Keratinocyte (primary cell): ENCODE measurements around the gene DOP1A. TPM values are rescaled to one million over a fixed set of nuclear protein-coding genes. Genes with fewer than 3 reads are reported as not detected.

Experiments
- DNase-seq: peaks from one replicate; pipeline ENCODE4 v3.0.0-alpha.2; 2011; ENCODE audit warnings: low read depth, missing footprints, low spot score
- FAIRE-seq: peaks from 2 replicates; lab custom pipeline; 2011; peaks lifted over from hg19 to GRCh38; lab: Jason Lieb, UNC
- H2AFZ ChIP-seq: 2 replicates; pipeline ENCODE4 v1.6.0; 2012; ENCODE audit warnings: low read length, control low read depth, inconsistent platforms; ENCODE audit not compliant: control insufficient read depth
- H3K27ac ChIP-seq: 2 replicates; pipeline ENCODE4 v1.5.1; 2011; ENCODE audit warnings: low read length; ENCODE audit not compliant: control insufficient read depth, insufficient read depth
- H3K27me3 ChIP-seq: 3 replicates; pipeline ENCODE4 v1.6.0; 2011; ENCODE audit warnings: low read length; ENCODE audit not compliant: control insufficient read depth, insufficient read depth; ENCODE audit errors: extremely low read depth
- H3K36me3 ChIP-seq, 2 experiments: 2 replicates in 1 of 2; 3 replicates in 1 of 2; pipeline ENCODE4 v1.5.1; 2011; ENCODE audit warnings: low read length in 2 of 2, mild to moderate bottlenecking in 1 of 2; ENCODE audit not compliant: control insufficient read depth in 2 of 2, insufficient read depth in 2 of 2; ENCODE audit errors: extremely low read depth in 1 of 2
- H3K4me1 ChIP-seq: 3 replicates; pipeline ENCODE4 v1.5.1; 2011; ENCODE audit warnings: low read length; ENCODE audit not compliant: control insufficient read depth, insufficient read depth; ENCODE audit errors: extremely low read depth
- H3K4me2 ChIP-seq: 3 replicates; pipeline ENCODE4 v1.6.0; 2011; ENCODE audit warnings: low read depth, low read length; ENCODE audit not compliant: control insufficient read depth, insufficient read depth; ENCODE audit errors: extremely low read depth
- H3K4me3 ChIP-seq, 3 experiments: fragments of 200-600 bp in 1 of 3; sonication (generic) in 1 of 3; 2 replicates in 2 of 3; 3 replicates in 1 of 3; pipeline ENCODE4 v1.5.1; 2011 to 2016; ENCODE audit warnings: low read length in 3 of 3, mild to moderate bottlenecking in 3 of 3, control low read depth in 2 of 3, inconsistent platforms in 1 of 3, low read depth in 1 of 3, mixed read lengths in 1 of 3, mixed run types in 1 of 3, moderate library complexity in 1 of 3; ENCODE audit not compliant: control insufficient read depth in 2 of 3, insufficient read depth in 2 of 3; ENCODE audit errors: extremely low read depth in 1 of 3
- H3K79me2 ChIP-seq: 2 replicates; pipeline ENCODE4 v1.6.0; 2012; ENCODE audit warnings: low read length; ENCODE audit not compliant: control insufficient read depth, insufficient read depth
- H3K9ac ChIP-seq: 3 replicates; pipeline ENCODE4 v1.6.0; 2011; ENCODE audit warnings: low read length; ENCODE audit not compliant: control insufficient read depth, insufficient read depth; ENCODE audit errors: extremely low read depth
- H3K9me1 ChIP-seq: 3 replicates; pipeline ENCODE4 v1.6.0; 2011; ENCODE audit warnings: low read length; ENCODE audit not compliant: control insufficient read depth, insufficient read depth; ENCODE audit errors: extremely low read depth
- H3K9me3 ChIP-seq: 2 replicates; pipeline ENCODE4 v1.5.1; 2012; ENCODE audit warnings: low read depth, low read length; ENCODE audit not compliant: control insufficient read depth
- H4K20me1 ChIP-seq: 3 replicates; pipeline ENCODE4 v1.6.0; 2011; ENCODE audit warnings: low read length; ENCODE audit not compliant: control insufficient read depth, insufficient read depth; ENCODE audit errors: extremely low read depth
- CTCF ChIP-seq, 3 experiments: IDR thresholded peaks in 1 of 3; conservative IDR thresholded peaks in 1 of 3; optimal IDR thresholded peaks in 1 of 3; 2 replicates in 2 of 3; 3 replicates in 1 of 3; pipeline versions ENCODE3 to v1.5.1; 2011; ENCODE audit warnings: low read length in 3 of 3, mild to moderate bottlenecking in 3 of 3, moderate library complexity in 2 of 3, control low read depth in 1 of 3, inconsistent platforms in 1 of 3; ENCODE audit not compliant: insufficient read depth in 2 of 3; ENCODE audit errors: extremely low read depth in 1 of 3
- EZH2 ChIP-seq: IDR thresholded peaks from one replicate; pipeline ENCODE4 v1.6.1; 2012; ENCODE audit warnings: inconsistent platforms, mild to moderate bottlenecking, low read length, moderate library complexity
- dilution Hi-C: fragments of 300-500 bp; cut with MboI; formaldehyde crosslinking; loops from one replicate; pipeline ENCODE4 v1.7.0; 2020; ENCODE audit warnings: low sequenced_read_pairs; ENCODE audit not compliant: extremely low pct_ligation_motif_present
- polyA plus RNA-seq, 5 experiments: library from polyadenylated mRNA; depleted of rRNA in 3 of 5; stranded (reverse) in 3 of 5; stranded (forward) in 1 of 5; unstranded in 1 of 5; fragments of >200 nt; gene quantifications; 1 replicate in 1 of 5; 2 replicates in 3 of 5; 3 replicates in 1 of 5; pipeline versions ENCODE4 v1.2.1 to v1.2.3, GENCODE V29; 2011 to 2012; ENCODE audit warnings: missing spikeins in 2 of 5, low read depth in 1 of 5, low replicate concordance in 1 of 5

DOP1A gene
- polyA plus RNA-seq, 1 donor (not counting 4 experiments of a cell fraction or from before 2014, with no cell fraction given): 14.1 TPM

- DNase-seq (no peak), FAIRE-seq (no peak)
- Histone ChIP-seq H3K9me3 (no peaks in the 10 kb centered on the region), H3K27me3 (no peaks in the 10 kb centered on the region), H4K20me1 (no peaks in the 10 kb centered on the region), H3K36me3 (peaks cover 1 to 2% of the 10 kb centered on the region in 2 experiments), H2AFZ (no peak overlapping the region), H3K4me3 (no peak overlapping the region), H3K79me2 (no peaks in the 10 kb centered on the region), H3K4me2 (no peak overlapping the region), H3K4me1 (no peaks in the 10 kb centered on the region), H3K27ac (no peak overlapping the region), H3K9ac (no peak overlapping the region), H3K9me1 (no peaks in the 10 kb centered on the region)
- dilution Hi-C loops: no loop called here
- TF ChIP-seq EZH2 (no peak), CTCF (optimal IDR thresholded peaks at IDR 0.05 in 1 of 3, IDR thresholded peaks at IDR 0.05 in 1 of 3, conservative IDR thresholded peaks at IDR 0.05 in 1 of 3; ENCODE audit: extremely low read depth in 1 of 3, insufficient read depth in 2 of 3, low read length in 3 of 3) (no peak)
Measured at GRCh38 chr6:83108378-83108777, 40.9 kb downstream of the DOP1A start.

- Histone ChIP-seq H4K20me1 (no peaks in the 10 kb centered on the region), H3K9me3 (no peaks in the 10 kb centered on the region), H3K4me2 (no peak overlapping the region), H2AFZ (no peak overlapping the region), H3K36me3 (peaks cover 1 to 2% of the 10 kb centered on the region in 2 experiments), H3K4me3 (no peak overlapping the region), H3K4me1 (peaks cover 4% of the 10 kb centered on the region), H3K79me2 (no peaks in the 10 kb centered on the region), H3K27ac (no peak overlapping the region), H3K9ac (no peak overlapping the region), H3K9me1 (no peaks in the 10 kb centered on the region), H3K27me3 (no peaks in the 10 kb centered on the region)
- DNase-seq (no peak), FAIRE-seq (no peak)
- TF ChIP-seq EZH2 (no peak), CTCF (optimal IDR thresholded peaks at IDR 0.05 in 1 of 3, IDR thresholded peaks at IDR 0.05 in 1 of 3, conservative IDR thresholded peaks at IDR 0.05 in 1 of 3; ENCODE audit: extremely low read depth in 1 of 3, insufficient read depth in 2 of 3, low read length in 3 of 3) (no peak)
- dilution Hi-C loops: no loop called here
Measured at GRCh38 chr6:83113258-83113657, 45.8 kb downstream of the DOP1A start.
